ENCODE measurements around the gene NIPAL3. TPM values are rescaled to one million over a fixed set of nuclear protein-coding genes. Genes with fewer than 3 reads are reported as not detected.
A peak's percentile ranks its signal among the peaks of the same experiment; 100 is the strongest.

The NIPAL3 gene
- total RNA-seq: 2.4 and 3.0 TPM in 2 replicates
- long read RNA-seq, transcript NIPAL3-204 (12 exons, 1,711 nt): major isoform, 6 of 11 reads
- long read RNA-seq, partial matches to known transcripts: 1 of 11 reads
- long read RNA-seq, other reads (novel, unspliced or antisense): 4 of 11 reads

- H3K4me3 Mint-ChIP-seq: peak within 1 kb of the TSS; percentile 93
- H3K4me1 Mint-ChIP-seq: peaks cover 29% of the 10 kb centered on the region
- H3K36me3 Mint-ChIP-seq (ENCODE audit: low read depth): no peaks in the 10 kb centered on the region
- peak; percentile 94 for DNase-seq (ENCODE audit: low read depth, low spot score)
- TF ChIP-seq CTCF (conservative IDR thresholded peaks at IDR 0.05): peak; percentile 89
- peaks cover 11% of the 10 kb centered on the region for H3K27me3 Mint-ChIP-seq (ENCODE audit: low read depth)
- no peaks in the 10 kb centered on the region for H3K9me3 Mint-ChIP-seq
- no peak within 1 kb of the TSS for H3K27ac Mint-ChIP-seq (ENCODE audit: unreplicated experiment)
Measured at GRCh38 chr1:24415334-24415909, at the start of gene NIPAL3. Gene NIPAL3, plus strand, starts transcription at chr1:24415802. Its CDS starts 3,746 bp downstream, at chr1:24419548.

- Mint-ChIP-seq H3K4me1 (peaks cover 14% of the 10 kb centered on the region), H3K4me3 (no peak overlapping the region), H3K27ac (ENCODE audit: unreplicated experiment) (no peak overlapping the region), H3K27me3 (ENCODE audit: low read depth) (no peaks in the 10 kb centered on the region), H3K9me3 (no peaks in the 10 kb centered on the region), H3K36me3 (ENCODE audit: low read depth) (no peaks in the 10 kb centered on the region)
- no peak for TF ChIP-seq CTCF (conservative IDR thresholded peaks at IDR 0.05)
- DNase-seq (ENCODE audit: low read depth, low spot score): no peak
Measured at GRCh38 chr1:24366707-24367106, 48.9 kb upstream of the NIPAL3 start.

DNA sequence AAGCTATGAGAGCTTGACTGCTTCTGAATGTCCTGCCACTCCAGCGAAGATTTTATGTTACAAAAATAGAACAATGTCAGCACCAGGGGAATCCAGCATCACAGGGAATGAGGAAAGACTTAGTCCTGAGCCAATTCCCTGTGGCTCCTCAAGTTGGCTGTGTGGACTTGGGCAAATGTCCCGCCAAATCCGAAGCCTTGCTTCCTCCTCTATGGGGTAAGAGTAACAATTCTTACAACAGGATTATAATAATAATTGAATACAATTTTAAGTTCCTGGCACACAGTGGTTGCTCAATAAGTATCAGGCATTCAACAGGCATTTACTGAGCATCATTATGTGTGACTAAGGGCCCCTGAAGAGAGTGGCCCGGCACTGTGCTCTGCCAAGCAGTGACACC lies 46.4 kb upstream of the NIPAL3 start:
- Mint-ChIP-seq H3K9me3 (no peaks in the 10 kb centered on the region), H3K27ac (ENCODE audit: unreplicated experiment) (no peak overlapping the region), H3K4me3 (no peak overlapping the region), H3K4me1 (peaks cover 10% of the 10 kb centered on the region), H3K36me3 (ENCODE audit: low read depth) (no peaks in the 10 kb centered on the region), H3K27me3 (ENCODE audit: low read depth) (no peaks in the 10 kb centered on the region)
- TF ChIP-seq CTCF (conservative IDR thresholded peaks at IDR 0.05): no peak
- DNase-seq (ENCODE audit: low read depth, low spot score): no peak

- no peak overlapping the region for H3K4me3 Mint-ChIP-seq
- H3K9me3 Mint-ChIP-seq: no peaks in the 10 kb centered on the region
- TF ChIP-seq CTCF (conservative IDR thresholded peaks at IDR 0.05): no peak
- no peak for DNase-seq (ENCODE audit: low read depth, low spot score)
- no peak overlapping the region for H3K27ac Mint-ChIP-seq (ENCODE audit: unreplicated experiment)
- H3K36me3 Mint-ChIP-seq (ENCODE audit: low read depth): no peaks in the 10 kb centered on the region
- peaks cover 4% of the 10 kb centered on the region for H3K4me1 Mint-ChIP-seq
- no peaks in the 10 kb centered on the region for H3K27me3 Mint-ChIP-seq (ENCODE audit: low read depth)
Measured at GRCh38 chr1:24369801-24370200, 45.8 kb upstream of the NIPAL3 start.

GRCh38 chr1:24373044-24373443 lies 42.6 kb upstream of the NIPAL3 start:
- Mint-ChIP-seq H3K4me1 (peaks cover 9% of the 10 kb centered on the region), H3K4me3 (no peak overlapping the region), H3K36me3 (ENCODE audit: low read depth) (no peaks in the 10 kb centered on the region), H3K9me3 (no peaks in the 10 kb centered on the region), H3K27ac (ENCODE audit: unreplicated experiment) (no peak overlapping the region), H3K27me3 (ENCODE audit: low read depth) (no peaks in the 10 kb centered on the region)
- DNase-seq (ENCODE audit: low read depth, low spot score): no peak
- no peak for TF ChIP-seq CTCF (conservative IDR thresholded peaks at IDR 0.05)
